Measurements from ENCODE around the gene WFDC8. TPM values are rescaled to one million over a fixed set of nuclear protein-coding genes. Genes with fewer than 3 reads are reported as not detected.
"Not testable (repeated sequence)": the region's sequence is repeated elsewhere in the genome, so short reads cannot be mapped to it uniquely, and the experiment has no call there.

WFDC8 gene
- total RNA-seq, 1 donor from 2014 or later, result not detected

DNA sequence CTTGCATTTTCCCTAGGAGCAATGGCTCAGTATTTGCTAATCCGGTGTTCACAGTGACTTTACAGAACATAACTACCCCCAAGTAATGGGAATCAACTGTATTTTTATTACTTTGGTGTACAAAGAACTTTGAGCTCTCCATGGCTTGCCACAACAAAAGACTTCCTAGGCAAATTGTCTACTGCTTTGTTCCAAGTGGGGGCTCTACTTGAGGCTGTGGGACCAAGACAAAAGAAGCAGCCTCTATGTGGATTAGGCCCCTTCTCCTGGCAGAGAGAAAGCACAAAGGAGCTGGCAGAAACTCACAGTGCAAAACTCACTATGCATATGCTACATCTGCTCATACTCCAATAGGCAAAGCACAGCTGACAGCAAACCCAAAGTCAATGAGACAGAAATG is 853 bp downstream of the WFDC8 start:
- H3K4me1 Mint-ChIP-seq (ENCODE audit: unreplicated experiment), result peaks cover 2% of the 10 kb centered on the region
- TF ChIP-seq, protein P1, sequence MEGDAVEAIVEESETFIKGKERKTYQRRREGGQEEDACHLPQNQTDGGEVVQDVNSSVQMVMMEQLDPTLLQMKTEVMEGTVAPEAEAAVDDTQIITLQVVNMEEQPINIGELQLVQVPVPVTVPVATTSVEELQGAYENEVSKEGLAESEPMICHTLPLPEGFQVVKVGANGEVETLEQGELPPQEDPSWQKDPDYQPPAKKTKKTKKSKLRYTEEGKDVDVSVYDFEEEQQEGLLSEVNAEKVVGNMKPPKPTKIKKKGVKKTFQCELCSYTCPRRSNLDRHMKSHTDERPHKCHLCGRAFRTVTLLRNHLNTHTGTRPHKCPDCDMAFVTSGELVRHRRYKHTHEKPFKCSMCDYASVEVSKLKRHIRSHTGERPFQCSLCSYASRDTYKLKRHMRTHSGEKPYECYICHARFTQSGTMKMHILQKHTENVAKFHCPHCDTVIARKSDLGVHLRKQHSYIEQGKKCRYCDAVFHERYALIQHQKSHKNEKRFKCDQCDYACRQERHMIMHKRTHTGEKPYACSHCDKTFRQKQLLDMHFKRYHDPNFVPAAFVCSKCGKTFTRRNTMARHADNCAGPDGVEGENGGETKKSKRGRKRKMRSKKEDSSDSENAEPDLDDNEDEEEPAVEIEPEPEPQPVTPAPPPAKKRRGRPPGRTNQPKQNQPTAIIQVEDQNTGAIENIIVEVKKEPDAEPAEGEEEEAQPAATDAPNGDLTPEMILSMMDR (IDR thresholded peaks at IDR 0.05; ENCODE audit: unreplicated experiment), result no peak
- H3K9me3 Mint-ChIP-seq (ENCODE audit: unreplicated experiment), result no peaks in the 10 kb centered on the region
- H3K27ac Mint-ChIP-seq (ENCODE audit: unreplicated experiment), result no peak overlapping the region
- H3K36me3 Mint-ChIP-seq (ENCODE audit: low read depth, unreplicated experiment), result no peaks in the 10 kb centered on the region
- H3K4me3 Mint-ChIP-seq (ENCODE audit: unreplicated experiment), result no peak overlapping the region
- no peak for DNase-seq (ENCODE audit: low spot score)
- H3K27me3 Mint-ChIP-seq (ENCODE audit: unreplicated experiment), result no peaks in the 10 kb centered on the region

DNA sequence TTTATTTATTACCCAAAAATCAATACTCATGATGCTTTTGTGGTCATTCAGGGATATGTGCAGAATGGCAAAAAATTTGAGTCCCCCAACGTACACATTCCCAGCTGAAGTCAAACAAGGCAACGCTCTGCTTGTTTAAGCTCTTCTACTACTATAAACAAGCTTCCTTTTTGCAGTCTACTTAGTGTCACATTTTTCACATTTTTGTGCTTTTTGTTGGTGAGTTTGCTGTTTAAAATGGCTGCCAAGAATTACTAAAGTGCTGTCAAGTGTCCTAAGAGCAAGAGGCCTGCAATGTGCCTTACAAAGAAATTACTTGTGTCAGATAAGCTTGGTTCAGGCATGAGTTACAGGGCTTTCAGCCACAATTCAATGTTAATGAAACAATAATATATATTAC is 2.1 kb downstream of the WFDC8 start:
- Mint-ChIP-seq H3K9me3 (ENCODE audit: unreplicated experiment) (no peaks in the 10 kb centered on the region), H3K27me3 (ENCODE audit: unreplicated experiment) (no peaks in the 10 kb centered on the region), H3K27ac (ENCODE audit: unreplicated experiment) (no peak overlapping the region), H3K4me1 (ENCODE audit: unreplicated experiment) (peaks cover 2% of the 10 kb centered on the region), H3K4me3 (ENCODE audit: unreplicated experiment) (no peak overlapping the region), H3K36me3 (ENCODE audit: low read depth, unreplicated experiment) (no peaks in the 10 kb centered on the region)
- no peak for DNase-seq (ENCODE audit: low spot score)
- TF ChIP-seq, protein P1 (IDR thresholded peaks at IDR 0.05; ENCODE audit: unreplicated experiment), result no peak

DNA sequence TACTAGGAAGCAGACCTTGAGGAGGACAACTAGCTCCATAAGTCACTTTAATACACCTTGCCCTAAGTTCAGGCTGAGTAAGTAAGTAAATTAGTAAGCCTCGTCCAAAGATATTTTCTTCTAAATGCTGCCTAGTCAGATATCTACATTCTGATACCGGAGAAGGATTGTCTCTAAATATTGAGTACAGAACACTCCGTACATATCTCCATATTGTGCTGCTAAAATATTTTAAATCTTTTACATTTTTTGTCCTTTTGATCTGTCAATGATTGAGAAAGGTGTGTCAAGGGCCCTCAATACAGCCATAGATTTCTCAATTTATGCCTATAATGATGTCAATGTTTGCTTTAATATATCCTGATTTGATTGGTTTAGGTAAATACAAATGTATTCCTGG is 3.2 kb downstream of the WFDC8 start:
- Mint-ChIP-seq H3K9me3 (ENCODE audit: unreplicated experiment) (no peaks in the 10 kb centered on the region), H3K4me3 (ENCODE audit: unreplicated experiment) (no peak overlapping the region), H3K4me1 (ENCODE audit: unreplicated experiment) (peaks cover 2% of the 10 kb centered on the region), H3K27ac (ENCODE audit: unreplicated experiment) (no peak overlapping the region), H3K36me3 (ENCODE audit: low read depth, unreplicated experiment) (no peaks in the 10 kb centered on the region), H3K27me3 (ENCODE audit: unreplicated experiment) (no peaks in the 10 kb centered on the region)
- TF ChIP-seq, protein P1 (IDR thresholded peaks at IDR 0.05; ENCODE audit: unreplicated experiment), result no peak
- no peak for DNase-seq (ENCODE audit: low spot score)

DNA sequence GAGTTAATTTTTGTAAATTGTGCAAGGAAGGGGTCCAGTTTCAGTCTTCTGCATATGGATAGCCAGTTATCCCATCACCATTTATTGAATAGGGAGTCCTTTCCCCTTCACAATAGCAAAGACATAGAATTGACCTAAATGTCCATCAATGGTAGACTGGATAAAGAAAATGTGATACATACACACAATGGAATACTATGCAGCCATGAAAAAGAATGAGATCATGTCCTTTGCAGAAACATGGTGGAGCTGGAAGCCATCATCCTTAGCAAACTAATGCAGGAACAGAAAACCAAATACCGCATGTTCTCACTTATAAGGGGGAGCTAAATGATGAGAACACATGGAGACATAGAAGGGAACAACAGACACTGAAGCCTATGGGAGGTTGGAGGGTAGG is 9.4 kb downstream of the WFDC8 start:
- not testable (repeated sequence) for H3K27ac Mint-ChIP-seq (ENCODE audit: unreplicated experiment)

DNA sequence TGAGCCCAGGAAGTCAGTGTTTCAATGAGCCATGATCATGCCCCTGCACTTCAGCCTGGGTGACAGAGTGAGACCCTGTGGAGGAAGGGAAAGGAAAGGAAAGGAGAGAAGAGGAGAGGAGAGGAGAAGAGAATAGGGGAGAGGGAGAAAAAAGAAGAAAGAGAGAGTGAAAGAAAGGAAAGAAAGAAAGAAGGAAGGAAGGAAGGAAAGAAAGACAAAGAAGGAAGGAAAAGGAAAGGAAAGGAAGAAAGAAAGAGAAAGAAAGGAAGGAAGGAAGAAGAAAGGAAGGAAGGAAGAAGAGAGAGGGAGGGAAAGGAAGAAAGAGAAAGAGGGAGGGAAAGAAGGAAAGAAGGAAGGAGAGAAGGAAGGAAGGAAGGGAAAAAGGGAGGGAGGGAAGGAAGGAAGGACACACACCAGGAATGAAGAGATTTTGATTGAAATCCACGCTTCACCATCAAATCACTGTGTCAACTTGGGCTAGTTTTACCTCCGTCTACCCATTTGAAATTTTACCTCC is 14.3 kb downstream of the WFDC8 start:
- Mint-ChIP-seq H3K9me3 (ENCODE audit: unreplicated experiment) (peaks cover 4% of the 10 kb centered on the region), H3K27ac (ENCODE audit: unreplicated experiment) (no peak overlapping the region), H3K27me3 (ENCODE audit: unreplicated experiment) (peaks cover 2% of the 10 kb centered on the region), H3K4me3 (ENCODE audit: unreplicated experiment) (no peak overlapping the region), H3K36me3 (ENCODE audit: low read depth, unreplicated experiment) (no peaks in the 10 kb centered on the region), H3K4me1 (ENCODE audit: unreplicated experiment) (no peaks in the 10 kb centered on the region)
- DNase-seq (ENCODE audit: low spot score), result no peak
- TF ChIP-seq, protein P1 (IDR thresholded peaks at IDR 0.05; ENCODE audit: unreplicated experiment), result no peak

More for the DNA sequence above, 9.4 kb downstream of the WFDC8 start:
- not testable (repeated sequence) for H3K36me3 Mint-ChIP-seq (ENCODE audit: low read depth, unreplicated experiment); H3K4me1 Mint-ChIP-seq (ENCODE audit: unreplicated experiment); DNase-seq (ENCODE audit: low spot score); H3K4me3 Mint-ChIP-seq (ENCODE audit: unreplicated experiment); H3K27me3 Mint-ChIP-seq (ENCODE audit: unreplicated experiment); H3K9me3 Mint-ChIP-seq (ENCODE audit: unreplicated experiment)

All from endothelial cell (in vitro differentiated cells).